Measurements from ENCODE around the gene SYK.

- no peak for TF ChIP-seq CTCF (conservative IDR thresholded peaks at IDR 0.05; ENCODE audit: low read length)
- TF ChIP-seq EZH2phosphoT487 (IDR thresholded peaks at IDR 0.05; ENCODE audit: borderline replicate concordance) = no peak
These were observed 27.5 kb upstream of the SYK start for GRCh38 chr9:90774071-90774470.
